K562 (cell line): ENCODE results near the gene CMIP. TPM values are rescaled to one million over a fixed set of nuclear protein-coding genes. Genes with fewer than 3 reads are reported as not detected.

ENCODE experiments used
- CC2D1A ChIP-seq: fragments of 450-650 bp; IDR thresholded peaks from 2 replicates; pipeline ENCODE4 v1.6.1; 2017; ENCODE audit warnings: mild to moderate bottlenecking
- CTCFL ChIP-seq: IDR thresholded peaks from 2 replicates; pipeline ENCODE4 v1.6.1; 2011; ENCODE audit warnings: borderline replicate concordance, low read depth, mild to moderate bottlenecking, moderate library complexity, low read length; ENCODE audit not compliant: insufficient read depth, poor library complexity, severe bottlenecking
- FOXA1 ChIP-seq: fragments of 450-650 bp; IDR thresholded peaks from 2 replicates; pipeline ENCODE4 v1.6.1; 2016; ENCODE audit warnings: mild to moderate bottlenecking, borderline replicate concordance
- FOXJ2 ChIP-seq: fragments of 200-800 bp; sonication (Bioruptor generic); IDR thresholded peaks from 2 replicates; pipeline ENCODE4 v1.6.1; 2016; ENCODE audit warnings: missing genetic modification characterization, missing compliant biosample characterization
- FOXJ3 ChIP-seq: sonication (generic); formaldehyde crosslinking; IDR thresholded peaks from 2 replicates; pipeline ENCODE4 v1.4.0; 2020; ENCODE audit warnings: mild to moderate bottlenecking, missing genetic modification reagents
- GATA2 ChIP-seq: sonication (generic); formaldehyde crosslinking; IDR thresholded peaks from 2 replicates; pipeline ENCODE4 v1.4.0; 2020; ENCODE audit warnings: mild to moderate bottlenecking, missing genetic modification reagents
- GTF2B ChIP-seq: IDR thresholded peaks from 2 replicates; pipeline ENCODE4 v1.6.1; 2011; ENCODE audit not compliant: insufficient read length; ENCODE audit errors: extremely low read depth
- NELFE ChIP-seq: IDR thresholded peaks from 2 replicates; pipeline ENCODE4 v1.6.1; 2011; ENCODE audit warnings: mild to moderate bottlenecking; ENCODE audit not compliant: insufficient read depth, insufficient read length
- NFATC3 ChIP-seq: fragments of 450-650 bp; IDR thresholded peaks from 2 replicates; pipeline ENCODE4 v1.6.1; 2017; ENCODE audit warnings: mild to moderate bottlenecking
- NFE2 ChIP-seq: IDR thresholded peaks from 2 replicates; pipeline ENCODE4 v1.6.1; 2014; ENCODE audit warnings: antibody characterized with exemption, low read depth
- NR2C1 ChIP-seq, 2 experiments: fragments of 450-650 bp; IDR thresholded peaks; 2 replicates each; pipeline ENCODE4 v1.6.1; 2017; ENCODE audit warnings: mild to moderate bottlenecking in 2 of 2, antibody characterized with exemption in 1 of 2, inconsistent platforms in 1 of 2, missing compliant biosample characterization in 1 of 2, missing genetic modification characterization in 1 of 2
- OTX1 ChIP-seq: fragments of 450-650 bp; formaldehyde crosslinking; IDR thresholded peaks from 2 replicates; pipeline ENCODE4 v1.4.0; 2022; ENCODE audit warnings: mild to moderate bottlenecking
- SETDB1 ChIP-seq: IDR thresholded peaks from one replicate; pipeline ENCODE4 v1.6.1; 2012; ENCODE audit warnings: low read length, control low read depth, inconsistent platforms
- U2AF2 ChIP-seq: fragments of 200-400 bp; formaldehyde crosslinking; optimal IDR thresholded peaks from 2 replicates; pipeline ENCODE3; 2017; ENCODE audit warnings: low read depth, mild to moderate bottlenecking, low read length
- ZBTB2 ChIP-seq: fragments of 450-650 bp; IDR thresholded peaks from 2 replicates; pipeline ENCODE4 v1.6.1; 2016; ENCODE audit warnings: antibody characterized with exemption
- ZNF121 ChIP-seq: sonication (generic); formaldehyde crosslinking; conservative IDR thresholded peaks from 2 replicates; pipeline ENCODE4 v1.8.0; 2022; ENCODE audit warnings: missing genetic modification reagents
- ZNF175 ChIP-seq: fragments of 200-800 bp; sonication (Bioruptor generic); IDR thresholded peaks from 2 replicates; pipeline ENCODE4 v1.6.1; 2016; ENCODE audit warnings: low read depth, mild to moderate bottlenecking, missing genetic modification characterization, missing compliant biosample characterization
- ZNF785 ChIP-seq: fragments of 250-450 bp; sonication (Bioruptor Pico); IDR thresholded peaks from 2 replicates; pipeline ENCODE4 v1.4.0; 2020; ENCODE audit warnings: mild to moderate bottlenecking
- polyA plus RNA-seq, 8 experiments: library from polyadenylated mRNA; depleted of rRNA in 4 of 8; stranded (reverse) in 5 of 8; unstranded in 3 of 8; fragments of >200 nt; fragmentation: Nextera tagmentation in 2 of 8; fragmentation: Illumina TruSeq in 1 of 8; extraction: Ambion mirVana in 2 of 8; extraction: Trizol in 1 of 8; gene quantifications; 2 replicates each; pipeline versions ENCODE4 v1.2.1 to v1.2.3, GENCODE V29; 2011 to 2014; ENCODE audit warnings: inconsistent platforms in 1 of 8, missing spikeins in 1 of 8
- total RNA-seq, 7 experiments: library from RNA; depleted of rRNA in 6 of 7; stranded (reverse); fragments of >200 nt in 6 of 7; fragmentation: Illumina TruSeq in 2 of 7; extraction: Trizol in 2 of 7; gene quantifications; 2 replicates each; pipeline versions ENCODE4 v1.2.1 to v1.2.3, GENCODE V29; 2011 to 2021; ENCODE audit warnings: low replicate concordance in 1 of 7
- TF ChIP-seq, protein P1 (sequence below): fragments of 250-450 bp; sonication (Bioruptor Pico); IDR thresholded peaks from 2 replicates; pipeline ENCODE4 v1.5.0; 2021
- TF ChIP-seq, protein P2 (sequence below): fragments of 250-450 bp; sonication (Bioruptor Pico); IDR thresholded peaks from 2 replicates; pipeline ENCODE4 v1.9.0; 2021; ENCODE audit warnings: mild to moderate bottlenecking, inconsistent platforms

Gene CMIP
- total and polyA plus RNA-seq, 9 of the 15 experiments (the other 6 are each of a cell fraction or from before 2014, with no cell fraction given) = 0.94 to 82.5 (median 10.3) TPM

- TF ChIP-seq GTF2B (no peak), U2AF2 (no peak), OTX1 (CRISPR knock-in tag) (no peak), FOXJ3 (no peak), NFATC3 (no peak), ZNF785 (CRISPR knock-in tag) (no peak), NFE2 (no peak), CC2D1A (no peak), ZBTB2 (0 out of 2 replicates have a peak, but pooled peaks have one; percentile 24), FOXA1 (no peak), NELFE (no peak), ZNF175 (CRISPR knock-in tag) (no peak), CTCFL (no peak), GATA2 (CRISPR knock-in tag) (peak; percentile 48; the same call in 1 of the 2 replicates), SETDB1 (no peak), FOXJ2 (no peak), ZNF121 (CRISPR knock-in tag) (no peak), NR2C1 (IDR thresholded peaks at IDR 0.05) (peak; percentile 68), NR2C1 (tag; IDR thresholded peaks at IDR 0.05) (peak; percentile 85)
- TF ChIP-seq, protein P1, sequence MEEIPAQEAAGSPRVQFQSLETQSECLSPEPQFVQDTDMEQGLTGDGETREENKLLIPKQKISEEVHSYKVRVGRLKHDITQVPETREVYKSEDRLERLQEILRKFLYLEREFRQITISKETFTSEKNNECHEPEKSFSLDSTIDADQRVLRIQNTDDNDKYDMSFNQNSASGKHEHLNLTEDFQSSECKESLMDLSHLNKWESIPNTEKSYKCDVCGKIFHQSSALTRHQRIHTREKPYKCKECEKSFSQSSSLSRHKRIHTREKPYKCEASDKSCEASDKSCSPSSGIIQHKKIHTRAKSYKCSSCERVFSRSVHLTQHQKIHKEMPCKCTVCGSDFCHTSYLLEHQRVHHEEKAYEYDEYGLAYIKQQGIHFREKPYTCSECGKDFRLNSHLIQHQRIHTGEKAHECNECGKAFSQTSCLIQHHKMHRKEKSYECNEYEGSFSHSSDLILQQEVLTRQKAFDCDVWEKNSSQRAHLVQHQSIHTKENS = no peak
- TF ChIP-seq, protein P2, sequence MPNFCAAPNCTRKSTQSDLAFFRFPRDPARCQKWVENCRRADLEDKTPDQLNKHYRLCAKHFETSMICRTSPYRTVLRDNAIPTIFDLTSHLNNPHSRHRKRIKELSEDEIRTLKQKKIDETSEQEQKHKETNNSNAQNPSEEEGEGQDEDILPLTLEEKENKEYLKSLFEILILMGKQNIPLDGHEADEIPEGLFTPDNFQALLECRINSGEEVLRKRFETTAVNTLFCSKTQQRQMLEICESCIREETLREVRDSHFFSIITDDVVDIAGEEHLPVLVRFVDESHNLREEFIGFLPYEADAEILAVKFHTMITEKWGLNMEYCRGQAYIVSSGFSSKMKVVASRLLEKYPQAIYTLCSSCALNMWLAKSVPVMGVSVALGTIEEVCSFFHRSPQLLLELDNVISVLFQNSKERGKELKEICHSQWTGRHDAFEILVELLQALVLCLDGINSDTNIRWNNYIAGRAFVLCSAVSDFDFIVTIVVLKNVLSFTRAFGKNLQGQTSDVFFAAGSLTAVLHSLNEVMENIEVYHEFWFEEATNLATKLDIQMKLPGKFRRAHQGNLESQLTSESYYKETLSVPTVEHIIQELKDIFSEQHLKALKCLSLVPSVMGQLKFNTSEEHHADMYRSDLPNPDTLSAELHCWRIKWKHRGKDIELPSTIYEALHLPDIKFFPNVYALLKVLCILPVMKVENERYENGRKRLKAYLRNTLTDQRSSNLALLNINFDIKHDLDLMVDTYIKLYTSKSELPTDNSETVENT (CRISPR knock-in tag) = no peak; the same call in 1 of the 2 replicates
These were observed 7.4 kb downstream of the CMIP start (continued) for GRCh38 chr16:81451753-81452680.
